HG03095 (cell line): ENCODE measurements around the gene MRNIP.

Experiments used
- ATAC-seq: cut with Tn5 transposase; IDR thresholded peaks from one replicate; pipeline ENCODE4 v1.9.1; 2021; ENCODE audit warnings: moderate library complexity; ENCODE audit not compliant: unreplicated experiment

The MRNIP gene

GRCh38 chr5:179805529-179806249 lies 52.9 kb downstream of the MRNIP start:
- peak; percentile 22 for ATAC-seq

- ATAC-seq: no peak
Measured at GRCh38 chr5:179805070-179805528, 53.5 kb downstream of the MRNIP start.

- no peak for ATAC-seq
Measured at GRCh38 chr5:179804555-179804947, 54.1 kb downstream of the MRNIP start.

- no peak for ATAC-seq
Measured at GRCh38 chr5:179803651-179804554, 54.7 kb downstream of the MRNIP start.

GRCh38 chr5:179802950-179803562 lies 55.6 kb downstream of the MRNIP start:
- ATAC-seq: no peak

- ATAC-seq: no peak
Measured at GRCh38 chr5:179802207-179802883, 56.3 kb downstream of the MRNIP start.

GRCh38 chr5:179801304-179802206 lies 57.1 kb downstream of the MRNIP start:
- peak; percentile 29 for ATAC-seq

- ATAC-seq: no peak
Measured at GRCh38 chr5:179800696-179801201, 57.9 kb downstream of the MRNIP start.

- ATAC-seq: no peak
Measured at GRCh38 chr5:179800071-179800695, 58.4 kb downstream of the MRNIP start.

GRCh38 chr5:179799644-179799973 lies 59.0 kb downstream of the MRNIP start:
- ATAC-seq: no peak

GRCh38 chr5:179798771-179799643 lies 59.6 kb downstream of the MRNIP start:
- no peak for ATAC-seq

GRCh38 chr5:179798144-179798770 lies 60.4 kb downstream of the MRNIP start:
- no peak for ATAC-seq

- no peak for ATAC-seq
Measured at GRCh38 chr5:179797741-179798140, 60.9 kb downstream of the MRNIP start.

GRCh38 chr5:179796877-179797608 lies 61.6 kb downstream of the MRNIP start:
- no peak for ATAC-seq

- peak; percentile 68 for ATAC-seq
Measured at GRCh38 chr5:179795863-179796833, 62.5 kb downstream of the MRNIP start.
